Measurements from ENCODE around the gene EZH1. TPM values are rescaled to one million over a fixed set of nuclear protein-coding genes. Genes with fewer than 3 reads are reported as not detected.
"Not testable (repeated sequence)": the region's sequence is repeated elsewhere in the genome, so short reads cannot be mapped to it uniquely, and the experiment has no call there.

Gene EZH1
- total RNA-seq, 2 experiments from 2014 or later: 27.2 to 29.2 TPM

DNA sequence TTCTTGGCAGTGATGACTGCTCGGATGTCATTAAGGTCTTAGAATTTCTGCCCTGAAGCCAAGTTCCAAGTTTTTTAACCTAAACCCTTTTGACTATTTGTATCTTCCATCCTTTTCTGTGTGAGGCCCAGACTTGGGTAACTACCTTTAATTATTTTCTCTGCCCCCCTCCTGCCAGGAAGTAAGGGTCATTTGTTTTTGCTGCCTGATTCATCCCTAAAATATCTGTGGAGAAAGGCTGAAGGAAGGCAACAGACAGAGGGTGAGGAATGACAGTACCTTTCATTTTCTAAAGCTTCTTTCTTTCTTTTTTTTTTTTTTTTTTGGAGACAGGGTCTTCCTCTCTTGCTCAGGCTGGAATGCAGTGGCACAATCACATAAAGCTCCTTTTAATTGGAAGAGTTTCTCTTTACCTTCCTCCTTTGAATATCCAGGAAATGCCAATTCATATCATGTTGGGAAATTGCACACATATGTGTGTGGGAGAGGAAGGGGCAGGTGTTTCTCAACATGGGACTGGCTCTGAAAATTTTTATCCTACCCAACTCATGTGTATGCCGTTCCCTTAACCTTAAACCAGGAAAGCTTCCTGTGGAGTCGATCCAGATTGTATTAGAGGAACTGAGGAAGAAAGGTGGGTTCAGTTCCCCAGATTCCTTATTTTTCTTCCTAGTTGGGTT, 29.4 kb upstream of the EZH1 start:
- POLR2A ChIA-PET: interaction anchor here (0.6 to 1.3 kb wide), 4 partner anchors 7 to 165 kb away, joined by 3 to 6 read pairs (median 4); partner anchors contain the start of genes RETREG3 and TUBG1
- CTCF ChIA-PET: interaction anchor here (0.6 to 3.8 kb wide), 5 partner anchors 11 to 196 kb away, joined by 3 to 26 read pairs (median 5); partner anchors contain the start of genes BECN1, CNTD1 and COA3

DNA sequence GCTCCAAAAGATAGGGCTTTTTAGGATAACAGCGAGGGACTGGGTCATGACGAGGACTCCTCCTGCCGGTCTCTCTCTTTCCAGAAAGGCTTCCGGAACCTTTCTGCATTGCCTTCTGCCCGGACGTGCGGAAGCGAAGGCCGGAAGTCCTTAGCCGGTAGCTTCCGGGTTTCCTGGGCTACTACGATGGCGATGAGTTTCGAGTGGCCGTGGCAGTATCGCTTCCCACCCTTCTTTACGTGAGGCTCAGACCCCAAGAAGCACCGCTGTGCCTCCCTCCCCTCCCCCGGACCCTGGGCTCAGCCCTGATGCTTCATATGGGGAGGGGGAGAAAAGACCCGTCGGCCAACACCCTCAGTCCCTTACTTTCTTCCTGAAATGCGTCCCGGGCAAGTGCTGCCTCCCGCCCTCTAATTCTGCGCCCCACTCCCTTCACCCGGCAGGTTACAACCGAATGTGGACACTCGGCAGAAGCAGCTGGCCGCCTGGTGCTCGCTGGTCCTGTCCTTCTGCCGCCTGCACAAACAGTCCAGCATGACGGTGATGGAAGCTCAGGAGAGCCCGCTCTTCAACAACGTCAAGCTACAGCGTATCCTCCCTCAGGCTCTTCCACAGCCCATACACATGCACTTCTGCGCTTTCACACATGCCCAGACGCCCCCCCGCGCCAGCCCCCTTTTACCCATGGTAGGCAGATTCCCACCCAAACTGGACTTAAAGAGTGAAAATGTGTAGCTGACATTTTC, 28.6 kb upstream of the EZH1 start, which contains the start of gene VPS25:
VPS25 (plus strand) TSS at position 160 of the 746 bp plus-strand sequence; CDS start at position 187, 27 bp downstream.
- ChIA-PET CTCF (interaction anchor here (0.6 to 3.8 kb wide), 6 partner anchors 10 to 195 kb away, joined by 3 to 26 read pairs (median 6); partner anchors contain the start of genes BECN1, CNTD1, COA3 and RAMP2), POLR2A (interaction anchor here (0.6 to 1.3 kb wide), 5 partner anchors 7 to 164 kb away, joined by 3 to 4 read pairs (median 4); partner anchors contain the start of genes EZH1, RETREG3, TUBG1 and WNK4)

DNA sequence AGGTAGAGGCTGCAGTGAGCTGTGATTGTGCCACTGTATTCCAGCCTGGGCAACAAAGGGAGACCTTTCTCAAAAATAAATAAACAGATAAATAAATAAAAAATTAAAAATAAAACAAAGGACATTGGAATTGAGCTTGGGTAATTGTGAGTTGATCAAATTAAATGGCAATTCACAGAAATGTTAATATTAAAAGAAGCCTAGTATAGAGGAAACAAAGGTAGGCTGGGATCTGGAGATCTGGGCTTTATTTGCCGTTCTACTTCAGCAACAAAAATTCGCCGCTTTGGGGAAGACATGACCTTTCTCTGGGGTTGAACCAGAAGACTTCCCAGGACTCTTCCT, 28.1 kb upstream of the EZH1 start:
- POLR2A ChIA-PET: interaction anchor here (0.6 to 1.3 kb wide), 4 partner anchors 8 to 61 kb away, joined by 3 to 4 read pairs (median 4); partner anchors contain the start of genes EZH1 and WNK4
- CTCF ChIA-PET: interaction anchor here (0.7 to 3.8 kb wide), 6 partner anchors 10 to 1273 kb away, joined by 3 to 26 read pairs (median 6); partner anchors contain the start of genes BECN1, CNTD1, COA3 and RAMP2

DNA sequence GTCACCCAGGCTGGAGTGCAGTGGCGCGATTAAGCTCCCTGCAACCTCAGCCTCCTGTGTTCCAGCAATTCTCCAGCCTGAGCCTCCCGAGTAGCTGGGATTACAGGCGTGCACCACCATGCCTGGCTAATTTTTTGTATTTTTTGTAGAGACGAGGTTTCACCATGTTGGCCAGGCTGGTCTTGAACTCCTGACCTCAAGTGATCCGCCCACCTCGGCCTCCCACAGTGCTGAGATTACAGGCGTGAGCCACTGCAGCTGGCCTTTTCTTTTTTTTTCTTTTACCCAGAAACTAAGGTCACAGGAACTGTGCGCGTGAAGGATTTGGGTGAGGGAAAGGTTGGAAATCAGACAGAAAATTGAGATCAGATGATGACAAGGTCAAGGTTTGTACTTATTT, 25.1 kb upstream of the EZH1 start:
- POLR2A ChIA-PET, CTCF ChIA-PET: not testable (repeated sequence)

DNA sequence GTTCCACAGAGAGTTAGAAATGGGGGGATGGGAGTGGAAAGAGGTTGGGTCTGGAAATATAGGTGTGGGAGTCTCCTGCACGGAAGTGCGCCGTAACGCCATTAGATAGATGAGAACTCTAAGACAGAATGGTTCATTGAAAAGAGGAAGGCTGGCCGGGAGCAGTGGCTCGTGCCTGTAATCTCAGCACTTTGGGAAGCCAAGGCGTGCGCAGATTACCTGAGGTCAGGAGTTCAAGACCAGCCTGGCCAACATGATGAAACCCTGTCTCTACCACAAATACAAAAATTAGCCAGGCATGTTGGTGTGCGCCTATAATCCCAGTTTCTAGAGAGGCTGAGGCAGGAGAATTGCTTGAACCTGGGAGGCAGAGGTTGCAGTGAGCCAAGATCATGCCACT, 23.2 kb upstream of the EZH1 start:
- POLR2A ChIA-PET, CTCF ChIA-PET: not testable (repeated sequence)

DNA sequence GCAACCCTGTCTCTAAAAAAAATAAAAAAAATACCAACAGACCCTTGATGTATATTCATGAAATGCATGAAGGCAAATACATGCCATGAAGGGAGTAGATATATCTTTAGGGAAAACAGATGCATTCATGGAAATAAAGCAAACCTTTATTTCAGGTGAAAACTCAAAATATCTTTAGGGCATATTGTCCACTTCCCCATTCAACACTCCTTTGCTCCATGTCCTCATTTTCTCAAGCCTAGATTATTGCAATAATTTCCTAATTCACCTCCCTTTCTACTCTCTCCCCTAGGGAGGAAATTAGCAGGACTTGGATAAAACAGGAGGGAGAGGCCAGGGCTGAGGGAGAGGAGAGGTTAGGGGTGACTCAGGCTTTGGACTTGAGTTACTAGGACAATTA, 22.7 kb upstream of the EZH1 start:
- ChIA-PET POLR2A (no interaction called here), CTCF (interaction anchor here (0.7 kb wide), 1 partner anchor 98 kb away, joined by 3 read pairs; no protein-coding TSS in a partner anchor)

DNA sequence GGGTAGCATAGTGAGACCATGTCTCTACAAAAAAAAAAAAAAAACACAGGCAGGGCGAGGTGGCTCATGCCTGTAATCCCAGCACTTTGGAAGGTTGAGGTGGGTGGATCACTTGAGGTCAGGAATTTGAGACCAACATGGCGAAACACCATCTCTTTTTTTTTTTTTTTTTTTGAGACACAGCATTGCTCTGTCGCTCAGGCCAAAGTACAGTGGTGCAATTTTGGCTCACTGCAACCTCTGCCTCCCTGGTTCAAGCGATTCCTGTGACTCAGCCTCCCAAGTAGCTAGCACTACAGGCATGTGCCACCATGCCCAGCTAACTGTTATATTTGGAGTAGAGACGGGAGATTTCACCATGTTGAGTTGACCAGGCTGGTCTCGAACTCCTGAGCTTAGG, 21.3 kb upstream of the EZH1 start:
- CTCF ChIA-PET: no interaction called here
- POLR2A ChIA-PET: no interaction called here

DNA sequence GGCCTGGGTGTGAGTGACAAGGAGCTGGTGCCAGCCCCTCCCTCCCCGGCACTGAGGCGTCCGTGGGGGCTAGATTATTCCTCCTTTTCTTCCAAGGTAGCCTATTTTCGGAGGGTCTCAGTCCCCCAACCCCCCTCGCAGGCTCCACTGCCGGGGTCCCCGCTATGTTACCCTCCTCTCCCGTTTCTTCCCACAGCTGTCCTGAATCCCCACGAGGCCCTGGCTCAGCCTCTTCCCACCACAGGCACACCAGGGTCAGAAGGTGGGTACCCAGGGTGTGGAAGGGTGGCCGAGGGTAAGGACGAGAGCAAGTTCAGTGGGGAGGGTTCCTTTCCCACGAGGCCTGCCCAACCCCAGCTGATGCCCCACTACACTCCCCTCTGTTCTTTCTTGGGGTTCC, 16.8 kb upstream of the EZH1 start:
- CTCF ChIA-PET: interaction anchor here (1.4 to 5.3 kb wide), 3 partner anchors 12 to 183 kb away, joined by 3 to 26 read pairs (median 26); partner anchors contain the start of genes PSMC3IP and VPS25

DNA sequence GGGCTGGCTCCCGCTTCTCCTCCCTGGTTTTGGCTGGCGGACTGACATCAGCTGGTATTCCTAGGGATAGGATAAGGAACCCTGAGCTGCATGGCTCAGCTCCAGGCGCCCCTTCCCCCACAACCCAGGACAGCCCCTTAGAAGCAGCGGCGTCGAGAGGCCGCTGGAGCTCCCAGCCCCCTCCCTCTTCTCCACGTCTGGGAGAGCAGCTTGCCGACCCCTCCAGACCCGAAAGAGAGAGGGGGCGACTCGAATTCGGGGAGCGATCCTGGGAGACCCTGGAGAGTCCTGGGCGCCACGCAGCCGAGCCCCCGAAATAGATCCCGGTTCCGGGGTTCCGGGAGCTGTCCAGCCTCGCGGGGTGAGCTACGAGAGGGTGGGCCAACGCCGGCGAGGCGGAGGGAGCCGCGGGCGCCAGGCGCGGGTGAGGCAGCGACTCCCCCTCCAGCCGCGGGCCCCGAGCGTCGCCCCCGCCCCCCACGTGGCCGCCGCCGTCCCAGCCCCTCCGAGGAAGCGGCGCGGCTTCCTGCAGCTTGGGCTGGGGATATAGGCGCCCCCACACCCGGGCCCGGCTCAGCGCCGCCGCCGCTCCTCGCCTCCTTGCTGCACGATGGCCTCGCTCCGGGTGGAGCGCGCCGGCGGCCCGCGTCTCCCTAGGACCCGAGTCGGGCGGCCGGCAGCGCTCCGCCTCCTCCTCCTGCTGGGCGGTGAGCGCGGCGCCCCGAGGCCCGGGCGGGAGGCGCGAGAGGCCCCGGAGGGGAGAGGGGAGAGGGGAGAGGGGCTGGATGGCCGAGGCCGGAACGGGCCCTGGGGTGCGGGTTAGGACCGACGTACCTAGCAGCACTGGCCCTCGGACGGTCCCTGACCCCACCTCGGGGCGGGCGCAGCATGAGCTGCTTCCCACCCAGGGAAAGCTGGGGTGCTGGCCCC, 16.1 kb upstream of the EZH1 start, which contains the start of gene RAMP2:
RAMP2 (plus strand) TSS at position 576 of the 930 bp plus-strand sequence; CDS start at position 611, 35 bp downstream.
- ChIA-PET POLR2A (interaction anchor here (1.6 kb wide), 1 partner anchor 63 kb away, joined by 3 read pairs; the partner anchor contains the start of gene BECN1), CTCF (interaction anchor here (1.0 to 5.3 kb wide), 5 partner anchors 12 to 212 kb away, joined by 3 to 26 read pairs (median 3); partner anchors contain the start of genes PSMC3IP and VPS25)

More for the DNA sequence above, 16.8 kb upstream of the EZH1 start:
- POLR2A ChIA-PET: no interaction called here

DNA sequence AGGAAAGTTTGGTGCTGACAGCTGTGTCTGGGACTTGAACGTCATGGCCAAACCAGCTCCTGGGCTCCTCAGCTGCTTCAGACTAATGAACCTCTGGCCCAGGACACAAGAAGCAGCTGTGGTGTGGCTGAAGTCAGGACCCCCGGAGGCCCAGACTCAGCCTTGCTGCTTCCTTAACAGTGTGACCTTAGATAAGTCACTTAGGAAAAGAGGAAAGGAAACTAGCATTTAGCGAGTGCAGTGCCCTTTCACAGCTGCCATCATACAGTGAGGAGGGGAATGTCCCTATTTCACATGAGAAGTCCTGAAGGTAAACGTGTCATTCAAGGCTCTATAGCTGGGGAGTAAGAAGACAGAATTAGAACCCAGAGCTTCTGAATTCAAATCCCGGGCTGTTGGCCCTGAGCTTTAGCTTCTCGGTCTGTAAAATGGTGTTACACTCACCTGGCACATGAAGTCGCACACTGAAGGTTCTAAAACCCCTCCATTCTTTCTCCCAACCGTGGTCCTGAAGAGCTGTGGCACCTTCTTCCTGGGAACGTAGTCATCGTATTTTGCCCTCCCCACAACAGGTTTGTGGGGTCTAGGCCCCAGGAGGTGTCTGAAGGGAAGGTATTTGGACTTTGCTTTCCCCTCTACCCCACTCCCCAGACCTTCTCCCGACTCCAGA, 15.3 kb upstream of the EZH1 start:
- POLR2A ChIA-PET: interaction anchor here (1.6 kb wide), 1 partner anchor 64 kb away, joined by 3 read pairs; the partner anchor contains the start of gene BECN1
- CTCF ChIA-PET: interaction anchor here (0.9 to 5.3 kb wide), 6 partner anchors 11 to 211 kb away, joined by 3 to 26 read pairs (median 3); partner anchors contain the start of genes PSMC3IP and VPS25

DNA sequence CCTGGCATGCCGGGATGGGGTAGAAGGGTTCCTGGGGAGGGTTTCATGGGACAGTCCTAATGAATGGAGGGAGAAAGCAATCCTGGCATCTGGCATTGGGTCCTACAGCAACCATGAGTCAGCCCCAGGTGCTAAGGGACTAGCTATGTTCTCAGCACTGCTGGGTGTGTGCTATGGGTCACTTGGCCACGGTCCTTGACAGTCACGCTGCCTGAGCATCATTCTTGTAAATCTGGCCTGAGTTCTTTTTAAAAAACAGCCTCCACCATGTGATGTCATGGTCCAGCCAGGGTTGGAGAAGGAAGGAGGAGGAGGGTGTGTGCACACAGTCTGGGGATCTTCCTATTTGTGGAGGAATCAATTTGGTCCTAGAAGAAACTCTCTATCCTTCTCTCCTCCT, 9.9 kb upstream of the EZH1 start:
- POLR2A ChIA-PET: no interaction called here
- CTCF ChIA-PET: no interaction called here

DNA sequence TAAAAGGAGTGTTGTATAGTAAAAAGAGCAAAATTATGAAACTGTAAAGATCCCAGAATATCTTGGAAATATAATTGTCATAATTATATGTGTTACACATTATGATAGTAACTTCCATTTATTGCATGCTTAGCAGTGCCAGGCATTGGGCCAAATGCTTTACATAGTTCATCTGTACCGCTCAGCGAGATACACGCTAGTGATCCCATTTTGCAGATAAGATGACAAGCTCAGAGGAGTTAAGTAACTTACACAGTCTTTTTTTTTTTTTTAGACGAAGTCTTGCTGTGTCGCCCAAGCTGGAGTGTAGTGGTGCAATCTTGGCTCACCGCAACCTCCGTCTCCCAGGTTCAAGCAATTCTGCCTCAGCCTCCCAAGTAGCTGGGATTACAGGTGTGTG, 6.8 kb upstream of the EZH1 start:
- ChIA-PET POLR2A (no interaction called here), CTCF (no interaction called here)

DNA sequence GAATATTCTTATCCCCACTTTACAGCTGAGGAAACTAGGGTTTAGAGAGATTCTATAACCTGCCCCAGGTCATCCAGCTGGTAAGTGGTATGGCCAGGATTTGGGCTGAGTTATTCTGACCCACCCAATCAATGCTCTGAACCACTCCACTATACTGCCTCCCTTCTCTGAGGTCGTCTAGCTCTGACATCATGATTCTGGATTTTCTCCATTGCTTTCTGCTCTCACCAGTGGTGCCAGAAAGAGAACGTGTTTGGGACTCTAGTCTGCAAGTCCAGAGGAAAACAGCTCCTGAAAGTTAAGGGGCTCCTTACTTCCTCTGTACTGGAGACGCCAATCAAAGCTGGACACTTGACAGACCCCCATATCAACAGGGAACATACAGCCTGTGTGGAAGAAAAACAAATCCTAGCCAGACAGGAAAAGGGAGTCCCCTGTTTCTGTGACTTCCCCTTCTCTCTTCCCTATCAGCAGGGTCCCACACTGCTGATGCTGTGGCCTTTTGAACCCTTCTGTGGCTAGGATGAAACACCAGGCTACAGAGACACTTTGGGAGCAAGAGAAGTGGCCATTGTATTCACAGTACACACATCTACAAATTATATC, 6.0 kb upstream of the EZH1 start:
- ChIA-PET POLR2A (no interaction called here), CTCF (interaction anchor here (0.9 to 1.1 kb wide), 2 partner anchors 13 to 28 kb away, joined by 3 to 5 read pairs; no protein-coding TSS in a partner anchor)

DNA sequence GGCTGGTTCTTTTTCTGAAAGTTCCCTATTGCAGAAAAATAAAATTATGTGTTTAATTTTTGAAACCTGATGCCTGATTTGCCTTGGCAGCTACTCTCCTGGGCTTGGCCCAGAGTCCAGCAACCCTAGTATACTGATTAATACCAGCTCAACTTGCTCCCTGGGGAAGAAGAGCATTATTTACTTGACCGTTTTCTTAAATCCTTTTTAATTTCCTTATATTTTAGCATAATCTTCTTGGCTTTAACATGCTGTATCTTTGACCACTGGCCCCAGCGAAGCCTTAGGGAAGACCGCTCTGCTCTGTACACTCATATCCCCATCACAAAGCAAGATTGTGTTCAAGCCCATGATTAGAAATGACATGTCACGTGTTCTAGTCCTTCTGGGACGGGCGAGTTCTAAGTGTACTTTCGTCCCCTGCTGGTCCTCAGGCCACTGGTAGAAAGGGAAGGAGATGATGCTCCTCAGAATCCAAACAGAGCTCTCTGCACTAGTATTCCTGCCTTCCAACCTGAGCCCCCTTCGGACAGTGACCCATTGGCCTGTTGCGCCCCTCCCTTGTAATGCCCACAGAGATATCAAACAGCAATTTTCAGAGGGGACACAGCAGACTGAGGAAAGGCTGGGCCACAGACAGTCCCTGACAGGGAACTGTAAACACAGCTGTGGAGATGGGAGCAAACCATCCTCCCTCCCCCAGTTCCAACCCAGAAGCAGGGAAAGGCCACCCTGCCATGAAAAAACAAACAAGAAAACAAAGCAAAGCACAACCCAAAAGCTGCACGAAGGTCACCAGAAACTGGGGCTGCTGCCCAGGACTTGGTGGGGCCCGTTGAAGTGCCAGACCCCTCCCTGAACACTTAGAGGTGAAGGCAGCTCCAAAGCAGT, 4.3 kb upstream of the EZH1 start:
- ChIA-PET CTCF (interaction anchor here (1.0 to 1.3 kb wide), 3 partner anchors 11 to 14 kb away, joined by 3 to 4 read pairs (median 3); no protein-coding TSS in a partner anchor), POLR2A (no interaction called here)

DNA sequence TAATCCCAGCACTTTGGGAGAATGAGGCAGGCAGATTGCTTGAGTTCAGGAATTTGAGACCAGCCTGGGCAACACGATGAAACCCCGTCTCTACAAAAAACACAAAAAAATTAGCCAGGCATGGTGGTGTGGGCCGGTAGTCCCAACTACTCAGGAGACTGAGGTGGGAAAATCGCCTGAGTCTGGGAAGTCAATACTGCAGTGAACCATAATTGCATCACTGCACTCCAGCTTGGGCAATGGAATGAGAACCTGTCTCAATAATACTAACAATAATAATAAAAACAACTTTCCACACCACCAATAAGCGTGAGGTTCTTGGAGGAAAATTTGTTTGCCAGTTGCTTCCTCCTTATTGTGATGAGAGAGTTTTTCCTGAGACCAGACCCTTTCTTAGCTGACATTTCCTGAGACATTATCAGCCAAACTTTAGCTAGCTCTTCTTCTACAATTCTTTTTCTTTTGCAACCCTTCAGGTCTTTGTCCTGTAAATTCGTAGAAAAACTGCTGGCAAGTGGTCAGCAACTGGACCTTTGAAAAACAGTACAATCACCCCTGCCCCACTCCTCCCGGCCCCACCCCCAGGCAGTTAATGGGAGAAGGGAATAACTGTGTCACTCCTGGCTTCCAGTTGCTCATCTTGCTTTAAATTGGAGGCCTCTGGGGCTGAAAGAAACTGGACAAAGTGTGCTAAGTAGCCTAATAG, 3.5 kb upstream of the EZH1 start:
- POLR2A ChIA-PET: no interaction called here
- CTCF ChIA-PET: interaction anchor here (1.0 to 1.3 kb wide), 2 partner anchors 12 to 15 kb away, joined by 3 to 4 read pairs; no protein-coding TSS in a partner anchor

DNA sequence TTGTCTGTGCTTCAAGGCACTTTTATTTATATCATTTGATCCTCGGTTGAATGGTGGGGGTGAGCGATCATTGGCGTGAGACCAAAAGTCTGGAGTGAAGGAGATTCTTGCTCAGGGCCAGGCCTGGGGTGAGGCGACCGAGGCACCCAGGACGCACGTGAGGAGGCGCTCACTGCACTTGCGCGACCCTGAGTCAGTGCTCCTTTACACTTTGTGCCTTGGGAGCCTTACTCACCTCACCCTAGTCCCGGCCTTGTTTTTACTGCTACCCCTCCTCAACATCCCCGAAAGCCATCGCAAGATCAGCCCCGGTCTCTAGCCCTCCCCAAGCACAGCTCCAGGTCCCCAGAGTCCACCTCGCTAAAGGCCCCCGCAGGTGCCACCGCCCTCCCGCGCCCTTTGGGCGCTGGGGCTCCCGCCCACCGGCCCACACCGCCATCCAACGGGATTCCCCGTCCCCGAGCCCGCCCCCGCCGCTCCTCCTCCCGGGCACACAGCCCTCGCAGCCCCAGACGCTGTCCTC, 496 bp downstream of the EZH1 start:
- CTCF ChIA-PET: interaction anchor here (1.1 to 1.5 kb wide), 2 partner anchors 97 to 185 kb away, joined by 3 read pairs; no protein-coding TSS in a partner anchor
- POLR2A ChIA-PET: interaction anchor here (1.0 to 1.6 kb wide), 2 partner anchors 17 to 29 kb away, joined by 4 read pairs; partner anchors contain the start of gene VPS25

Data from activated CD8-positive, alpha-beta memory T cell treated with anti-CD3 and anti-CD28 coated beads for 36 hours (primary cell).